ENCODE results near the gene GTPBP3. TPM values are rescaled to one million over a fixed set of nuclear protein-coding genes. Genes with fewer than 3 reads are reported as not detected.

The GTPBP3 gene, protein sequence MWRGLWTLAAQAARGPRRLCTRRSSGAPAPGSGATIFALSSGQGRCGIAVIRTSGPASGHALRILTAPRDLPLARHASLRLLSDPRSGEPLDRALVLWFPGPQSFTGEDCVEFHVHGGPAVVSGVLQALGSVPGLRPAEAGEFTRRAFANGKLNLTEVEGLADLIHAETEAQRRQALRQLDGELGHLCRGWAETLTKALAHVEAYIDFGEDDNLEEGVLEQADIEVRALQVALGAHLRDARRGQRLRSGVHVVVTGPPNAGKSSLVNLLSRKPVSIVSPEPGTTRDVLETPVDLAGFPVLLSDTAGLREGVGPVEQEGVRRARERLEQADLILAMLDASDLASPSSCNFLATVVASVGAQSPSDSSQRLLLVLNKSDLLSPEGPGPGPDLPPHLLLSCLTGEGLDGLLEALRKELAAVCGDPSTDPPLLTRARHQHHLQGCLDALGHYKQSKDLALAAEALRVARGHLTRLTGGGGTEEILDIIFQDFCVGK
- total RNA-seq = 10 to 100 TPM; 35.2 to 36.5 TPM

DNA sequence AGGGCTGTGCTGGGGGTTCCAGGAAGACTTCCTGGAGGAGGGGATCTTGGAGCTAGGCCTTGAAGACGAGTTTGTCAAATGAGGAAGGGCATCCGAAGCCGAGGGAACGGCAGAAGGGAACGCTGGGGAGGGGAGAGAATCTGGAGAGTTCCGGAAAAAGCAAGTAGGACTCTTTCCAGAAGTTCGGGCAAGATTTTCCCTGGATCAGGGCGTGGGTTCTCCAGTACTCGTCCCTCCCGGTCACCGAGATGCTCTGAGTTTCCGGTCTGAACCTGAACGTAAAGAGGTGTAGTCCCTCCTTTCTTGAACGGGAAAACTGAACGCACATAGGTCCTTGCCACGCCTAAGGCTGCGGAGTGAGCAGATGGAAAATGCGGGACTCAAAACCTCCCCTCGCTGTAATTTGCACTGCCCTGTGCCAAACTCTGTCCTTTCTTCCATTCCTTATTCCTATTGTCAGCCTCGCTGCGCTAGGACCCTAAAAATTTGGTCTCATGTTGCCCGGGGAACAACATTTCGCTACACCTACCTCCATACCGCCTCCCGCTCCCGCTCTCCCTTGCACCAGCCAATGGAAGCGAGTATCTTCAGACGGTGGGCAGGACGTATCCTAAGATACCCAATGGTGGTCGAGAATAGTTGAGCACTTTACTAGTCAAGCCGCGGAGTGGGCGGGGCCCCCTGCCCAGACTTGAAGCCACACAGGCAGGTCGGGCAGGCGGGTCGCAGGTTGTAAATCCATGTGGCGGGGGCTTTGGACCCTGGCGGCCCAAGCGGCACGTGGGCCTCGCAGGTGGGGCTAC, at the start of gene GTPBP3:
Gene GTPBP3 (plus strand): TSS at position 682 of the 803 bp plus-strand sequence. CDS start 59 bp downstream, at position 741.

DNA sequence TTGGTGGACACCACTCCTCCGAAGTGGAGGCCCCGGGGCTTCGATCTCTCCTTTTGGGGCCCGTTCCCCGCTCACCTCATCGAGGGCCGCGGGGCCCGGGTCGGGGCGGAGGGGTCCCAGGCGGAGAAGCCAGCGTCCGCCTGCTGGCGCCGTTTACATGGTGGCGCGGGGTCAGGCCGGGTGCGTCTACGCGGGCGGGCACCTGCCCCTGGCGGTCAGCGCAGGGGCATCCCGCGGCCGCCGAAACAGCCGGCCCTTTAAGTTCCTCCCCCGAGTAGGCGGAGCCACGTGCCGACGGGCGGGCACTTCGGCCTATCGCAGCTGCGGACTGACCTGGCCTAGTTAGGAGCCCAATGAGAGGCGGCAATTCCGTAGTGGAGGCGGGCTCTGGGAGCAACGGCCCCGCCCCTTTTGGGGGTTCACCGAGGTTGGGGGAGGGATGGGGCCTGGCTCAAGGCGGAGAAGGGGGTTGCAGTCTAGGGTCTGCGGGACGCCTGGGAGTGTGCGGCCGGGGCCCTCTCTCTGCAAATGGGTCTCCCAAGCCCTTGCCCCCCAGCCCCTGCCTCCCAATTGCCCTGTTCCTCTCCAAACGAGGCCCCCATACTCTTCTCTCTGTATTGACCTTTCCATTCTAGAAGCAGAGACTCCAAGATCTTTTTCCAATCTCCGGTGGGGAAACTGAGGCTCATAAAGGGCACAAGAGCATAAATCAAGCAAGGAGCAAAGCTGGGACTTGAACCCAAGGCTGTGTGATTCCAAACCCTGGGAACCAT, 34.0 kb upstream of the GTPBP3 start, which contains the start of gene ABHD8:
Gene ABHD8 (minus strand): TSS at position 259 of the 773 bp plus-strand sequence. CDS start 1,809 bp downstream, outside the sequence.

DNA sequence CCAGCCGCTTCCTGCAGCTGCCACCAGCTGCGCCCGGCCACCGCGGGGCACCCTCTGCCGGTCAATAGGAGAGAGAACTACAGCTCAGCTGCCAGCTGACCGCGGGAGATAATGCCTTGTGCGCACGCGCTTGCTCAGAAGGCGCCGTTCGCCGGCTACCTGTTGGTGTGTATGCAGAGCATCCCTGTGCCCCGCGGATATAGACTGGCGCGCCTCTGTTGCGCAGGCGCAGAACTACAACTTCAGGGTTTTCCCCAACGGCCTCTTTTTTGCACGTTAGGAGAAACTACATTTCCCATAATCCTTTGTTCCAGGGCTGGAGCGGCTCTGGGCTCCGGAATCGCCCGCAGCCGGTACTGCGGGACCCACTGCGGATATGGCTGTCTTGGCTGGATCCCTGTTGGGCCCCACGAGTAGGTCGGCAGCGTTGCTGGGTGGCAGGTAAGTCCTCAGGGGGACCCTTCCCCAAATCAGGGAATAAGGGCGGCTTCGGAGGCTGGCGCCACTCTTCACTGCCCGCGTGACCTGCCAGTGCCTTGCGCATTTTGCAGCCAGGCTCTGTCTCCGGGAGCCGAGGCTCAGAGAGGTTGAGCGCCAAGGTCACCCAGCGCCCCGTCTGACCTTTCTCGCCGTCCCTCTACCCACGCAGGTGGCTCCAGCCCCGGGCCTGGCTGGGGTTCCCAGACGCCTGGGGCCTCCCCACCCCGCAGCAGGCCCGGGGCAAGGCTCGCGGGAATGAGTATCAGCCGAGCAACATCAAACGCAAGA, 31.7 kb upstream of the GTPBP3 start, which contains the start of gene MRPL34:
Gene MRPL34 (plus strand): TSS at position 356 of the 768 bp plus-strand sequence. CDS start 21 bp downstream, at position 377.

DNA sequence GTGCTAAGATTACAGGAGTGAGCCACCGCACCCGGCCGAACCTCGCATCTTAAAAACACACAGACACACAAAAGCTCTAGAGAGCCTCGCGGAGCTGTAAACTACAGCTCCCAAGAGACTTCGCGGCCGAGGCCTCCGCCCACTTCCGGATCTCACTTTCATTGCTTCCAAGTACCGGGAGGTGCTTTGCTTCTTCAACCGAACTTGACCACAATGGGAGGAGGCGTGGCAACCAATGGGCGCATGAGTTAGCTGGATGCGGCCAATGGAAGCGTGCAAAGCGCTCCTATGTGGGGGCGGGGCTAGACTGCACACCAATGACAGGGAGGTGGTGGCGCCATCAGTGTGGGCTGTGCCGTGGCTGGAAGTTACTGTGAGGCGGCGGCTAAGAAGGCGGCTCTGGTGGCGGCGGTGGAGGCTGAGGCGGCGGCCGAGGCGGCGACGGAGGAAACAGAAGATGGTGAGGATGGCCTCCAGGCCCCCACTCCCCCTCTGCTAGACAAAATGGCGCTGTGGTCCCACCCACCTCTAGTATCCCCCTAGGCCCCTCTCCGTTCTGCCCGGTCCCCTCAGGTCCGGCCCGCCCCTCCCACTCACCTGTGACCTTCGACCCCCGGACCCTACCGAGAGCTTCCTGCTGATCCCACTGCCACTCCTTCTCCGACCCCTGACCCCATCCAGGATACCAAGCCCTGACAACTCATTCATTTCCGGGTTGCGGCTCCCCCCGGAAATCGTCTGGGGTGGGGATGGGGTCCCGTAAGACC, 28.0 kb upstream of the GTPBP3 start, which contains the start of gene DDA1:
Gene DDA1 (plus strand): TSS at position 366 of the 767 bp plus-strand sequence. CDS start 92 bp downstream, at position 458.

DNA sequence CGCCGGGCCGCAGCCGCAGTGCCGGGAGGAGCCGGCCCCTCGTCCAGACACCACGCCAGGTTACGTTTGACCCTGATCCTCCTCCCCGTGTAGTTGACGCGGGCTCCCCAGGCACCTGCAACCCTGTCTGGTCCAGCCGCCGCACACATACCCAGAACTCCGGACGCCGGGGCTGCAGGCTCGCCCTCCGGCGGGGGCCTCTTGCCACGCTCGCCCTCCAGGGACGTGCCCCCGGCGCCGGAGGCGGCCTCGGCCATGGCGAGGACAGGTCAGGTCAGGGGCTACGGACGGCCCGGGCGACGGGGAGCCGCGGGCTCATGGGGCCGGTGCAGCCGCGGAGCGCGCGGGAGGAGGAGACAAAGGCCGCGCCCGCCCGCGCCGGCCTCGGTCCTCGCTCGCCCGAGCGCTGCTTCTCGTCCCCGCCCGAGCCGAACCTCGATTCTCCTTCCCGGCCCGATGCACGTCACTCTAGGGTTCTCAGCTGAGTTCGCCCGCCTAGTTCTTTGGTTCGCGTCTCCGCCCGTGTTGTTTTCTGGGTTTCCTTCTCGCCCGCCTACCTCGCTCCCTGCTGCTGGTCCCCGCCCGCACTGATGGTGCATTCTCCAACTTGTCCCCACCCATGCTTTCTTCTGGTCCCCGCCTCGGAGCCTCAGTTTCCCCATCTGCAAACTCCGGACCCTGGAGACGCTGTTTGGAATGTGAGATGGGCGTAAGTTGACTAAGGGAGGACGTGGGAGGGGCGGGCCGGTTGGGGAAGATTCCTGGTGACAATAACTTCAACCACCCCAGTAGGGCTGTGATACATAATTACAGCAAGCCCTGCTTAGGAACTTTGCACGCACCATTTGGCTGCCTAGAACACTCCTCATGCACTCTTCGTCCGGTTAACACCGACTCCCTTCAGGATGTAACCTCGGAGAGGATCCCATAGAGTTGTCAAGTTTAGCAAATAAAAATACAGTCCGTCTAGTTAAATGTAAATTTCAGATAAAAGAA, 2.6 kb upstream of the GTPBP3 start, which contains the start of gene ANO8:
Gene ANO8 (minus strand): TSS at position 442 of the 996 bp plus-strand sequence. CDS start 185 bp downstream, at position 257.

DNA sequence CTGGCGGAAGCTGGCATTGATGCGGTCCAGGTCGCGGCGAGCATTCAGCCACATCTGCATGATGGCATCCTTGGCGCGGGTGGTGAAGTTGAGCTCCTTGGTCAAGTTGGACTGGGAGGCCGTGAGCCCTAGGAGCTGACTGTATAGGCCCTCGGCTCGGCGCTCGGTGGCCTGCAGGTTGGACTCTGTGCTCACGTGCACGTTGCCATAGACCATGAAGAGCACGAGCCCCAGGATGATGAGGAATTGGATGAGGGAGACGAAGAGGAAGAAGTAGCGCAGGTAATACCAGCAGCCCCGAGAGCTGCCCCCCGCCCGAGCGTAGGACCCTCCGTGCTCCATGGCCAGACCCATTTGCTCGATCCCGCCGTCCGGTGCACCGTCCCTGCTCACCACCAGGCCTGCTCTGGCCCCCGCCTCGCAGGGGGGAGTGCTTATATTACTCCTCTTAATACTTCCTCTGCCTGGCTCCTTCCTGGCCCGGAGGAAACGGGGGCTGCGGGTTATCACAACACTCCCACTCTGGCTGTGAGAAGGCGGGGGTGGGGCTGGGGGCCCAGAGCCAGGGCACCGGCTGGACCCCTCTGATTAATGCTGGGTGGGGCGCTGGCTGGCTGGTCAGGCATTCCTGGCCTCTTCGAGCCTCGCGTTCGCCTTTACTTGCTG, 39.7 kb downstream of the GTPBP3 start, which contains the start of gene PLVAP:
Gene PLVAP (minus strand): TSS at position 408 of the 666 bp plus-strand sequence. CDS start 54 bp downstream, at position 354.

Other genes with a start within 250 kb of the GTPBP3 start
- 10 to 100 TPM; 29.3 to 32.3 TPM for gene USE1, start 122.2 kb upstream of the GTPBP3 start, total RNA-seq
- gene OCEL1, start 111.3 kb upstream of the GTPBP3 start, total RNA-seq = 10 to 100 TPM; 29.0 to 32.4 TPM
- gene NR2F6, start 91.6 kb upstream of the GTPBP3 start, total RNA-seq = 1 to 10 TPM; 7.8 to 9.0 TPM
- under 1 TPM; 0.26 to 0.66 TPM for gene USHBP1, start 72.8 kb upstream of the GTPBP3 start, total RNA-seq
- gene BABAM1, start 70.1 kb upstream of the GTPBP3 start, total RNA-seq = 10 to 100 TPM; 97.6 to 98.3 TPM
- gene ANKLE1, start 55.7 kb upstream of the GTPBP3 start, total RNA-seq = 1 to 10 TPM; 7.0 to 8.2 TPM
- 1 to 10 TPM; 9.2 to 9.6 TPM for gene ABHD8, start 34.1 kb upstream of the GTPBP3 start, total RNA-seq
- 10 to 100 TPM; 81.9 to 94.5 TPM for gene MRPL34, start 31.7 kb upstream of the GTPBP3 start, total RNA-seq
- gene DDA1, start 28.0 kb upstream of the GTPBP3 start, total RNA-seq = 10 to 100 TPM; 47.2 to 52.9 TPM
- gene ANO8, start 2.7 kb upstream of the GTPBP3 start, total RNA-seq = 10 to 100 TPM; 16.6 to 17.4 TPM
- gene PLVAP, start 39.8 kb downstream of the GTPBP3 start, total RNA-seq = under 1 TPM in 1 of 2 experiments, not detected in 1; 0.43 TPM
- gene CCDC194, start 56.6 kb downstream of the GTPBP3 start, total RNA-seq = 1 to 10 TPM; 2.1 to 2.2 TPM
- 100 to 1,000 TPM; 104 to 111 TPM for gene BST2, start 68.1 kb downstream of the GTPBP3 start, total RNA-seq
- 10 to 100 TPM; 38.8 to 39.2 TPM for gene MVB12A, start 82.5 kb downstream of the GTPBP3 start, total RNA-seq
- gene TMEM221, start 111.1 kb downstream of the GTPBP3 start, total RNA-seq = not detected
- gene NXNL1, start 123.4 kb downstream of the GTPBP3 start, total RNA-seq = not detected
- 1 to 10 TPM; 4.7 to 5.4 TPM for gene SLC27A1, start 133.0 kb downstream of the GTPBP3 start, total RNA-seq
- gene PGLS, start 174.1 kb downstream of the GTPBP3 start, total RNA-seq = 100 to 1,000 TPM; 100 to 104 TPM
- gene COLGALT1, start 218.1 kb downstream of the GTPBP3 start, total RNA-seq = 10 to 100 TPM; 52.0 to 54.4 TPM

Measured in activated naive CD4-positive, alpha-beta T cell treated with anti-CD3 and anti-CD28 coated beads, Interleukin-2, amount 10 ng/mL, durations not matched to agents 5 hours and 36 hours (primary cell).